Gastrocnemius medialis (tissue), 4 donors: ENCODE measurements around the gene SH3TC1.

ENCODE experiments used
- POLR2A ChIP-seq, 2 donors: fragments of 450-650 bp; IDR thresholded peaks; one replicate each; pipeline ENCODE4 v1.6.1; 2017; ENCODE audit warnings: antibody characterized with exemption in 2 of 2, mild to moderate bottlenecking in 2 of 2, moderate library complexity in 2 of 2
- TF ChIP-seq, protein P1 (sequence below), 5 experiments: fragments of 450-650 bp in 3 of 5; fragments of 200-600 bp in 2 of 5; sonication (generic) in 2 of 5; IDR thresholded peaks in 4 of 5; conservative IDR thresholded peaks in 1 of 5; 1 replicate in 4 of 5; 2 replicates in 1 of 5; pipeline ENCODE4 v1.5.1; 2016 to 2019; ENCODE audit warnings: antibody characterized with exemption in 5 of 5, mild to moderate bottlenecking in 3 of 5, moderate library complexity in 3 of 5

DNA sequence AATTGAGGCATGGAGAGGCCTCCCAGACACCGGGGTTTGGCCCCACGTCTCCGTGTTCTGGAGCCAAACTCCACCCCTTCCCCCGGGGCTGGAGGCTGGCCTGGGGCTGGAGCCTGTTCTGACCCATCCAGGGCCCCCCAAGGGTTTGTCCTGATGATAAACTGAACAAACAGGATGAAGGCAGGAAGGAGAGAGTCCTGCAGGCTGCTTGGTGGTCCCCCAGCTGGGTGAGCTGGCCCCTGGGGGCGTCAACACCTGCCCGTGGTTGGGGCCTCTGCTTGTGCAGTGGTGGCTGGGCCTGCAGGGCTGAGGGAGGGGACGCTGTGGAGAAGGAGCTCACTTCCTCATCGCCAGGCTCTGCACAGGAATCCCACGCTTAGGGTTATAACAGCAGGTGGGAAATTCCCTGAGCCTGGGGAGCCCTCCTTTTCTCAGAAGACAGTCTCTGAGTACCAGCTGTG lies 2.3 kb downstream of the SH3TC1 start:
- TF ChIP-seq, protein P1, sequence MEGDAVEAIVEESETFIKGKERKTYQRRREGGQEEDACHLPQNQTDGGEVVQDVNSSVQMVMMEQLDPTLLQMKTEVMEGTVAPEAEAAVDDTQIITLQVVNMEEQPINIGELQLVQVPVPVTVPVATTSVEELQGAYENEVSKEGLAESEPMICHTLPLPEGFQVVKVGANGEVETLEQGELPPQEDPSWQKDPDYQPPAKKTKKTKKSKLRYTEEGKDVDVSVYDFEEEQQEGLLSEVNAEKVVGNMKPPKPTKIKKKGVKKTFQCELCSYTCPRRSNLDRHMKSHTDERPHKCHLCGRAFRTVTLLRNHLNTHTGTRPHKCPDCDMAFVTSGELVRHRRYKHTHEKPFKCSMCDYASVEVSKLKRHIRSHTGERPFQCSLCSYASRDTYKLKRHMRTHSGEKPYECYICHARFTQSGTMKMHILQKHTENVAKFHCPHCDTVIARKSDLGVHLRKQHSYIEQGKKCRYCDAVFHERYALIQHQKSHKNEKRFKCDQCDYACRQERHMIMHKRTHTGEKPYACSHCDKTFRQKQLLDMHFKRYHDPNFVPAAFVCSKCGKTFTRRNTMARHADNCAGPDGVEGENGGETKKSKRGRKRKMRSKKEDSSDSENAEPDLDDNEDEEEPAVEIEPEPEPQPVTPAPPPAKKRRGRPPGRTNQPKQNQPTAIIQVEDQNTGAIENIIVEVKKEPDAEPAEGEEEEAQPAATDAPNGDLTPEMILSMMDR (IDR thresholded peaks at IDR 0.05 in 4 of 5, conservative IDR thresholded peaks at IDR 0.05 in 1 of 5), result no peak
- TF ChIP-seq POLR2A (IDR thresholded peaks at IDR 0.05), result no peak
